NCI-H345 (cell line): ENCODE data around the gene PPARD.
A peak's percentile ranks its signal among the peaks of the same experiment; 100 is the strongest.
"Not testable (repeated sequence)": the region's sequence is repeated elsewhere in the genome, so short reads cannot be mapped to it uniquely, and the experiment has no call there.

Experiments used
- DNase-seq: peaks from one replicate; lab custom pipeline; 2025; lab: John Stamatoyannopoulos, UW

Gene PPARD

GRCh38 chr6:35438378-35439065, 96.2 kb downstream of the PPARD start:
- not testable (repeated sequence) for DNase-seq

DNA sequence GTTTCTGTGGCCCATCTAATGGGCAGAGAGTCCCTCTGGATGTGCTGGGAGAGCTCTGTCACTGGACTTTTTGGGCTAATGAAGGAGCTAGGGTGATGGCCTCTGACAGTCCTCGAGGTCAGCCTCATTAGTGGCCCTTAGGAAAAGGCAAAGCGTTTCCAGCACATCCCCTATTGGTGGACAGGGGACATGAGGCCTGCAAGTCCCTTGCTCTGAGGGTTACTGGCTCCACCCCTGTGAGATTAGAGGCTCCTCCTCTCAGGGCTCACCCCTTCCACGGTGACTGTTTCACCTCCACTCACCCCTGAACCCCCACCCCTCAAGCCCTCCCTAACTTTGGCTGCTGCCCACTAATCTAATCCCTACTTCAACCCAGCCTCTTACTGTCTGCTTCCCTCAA, 97.0 kb downstream of the PPARD start:
- DNase-seq, result no peak

DNA sequence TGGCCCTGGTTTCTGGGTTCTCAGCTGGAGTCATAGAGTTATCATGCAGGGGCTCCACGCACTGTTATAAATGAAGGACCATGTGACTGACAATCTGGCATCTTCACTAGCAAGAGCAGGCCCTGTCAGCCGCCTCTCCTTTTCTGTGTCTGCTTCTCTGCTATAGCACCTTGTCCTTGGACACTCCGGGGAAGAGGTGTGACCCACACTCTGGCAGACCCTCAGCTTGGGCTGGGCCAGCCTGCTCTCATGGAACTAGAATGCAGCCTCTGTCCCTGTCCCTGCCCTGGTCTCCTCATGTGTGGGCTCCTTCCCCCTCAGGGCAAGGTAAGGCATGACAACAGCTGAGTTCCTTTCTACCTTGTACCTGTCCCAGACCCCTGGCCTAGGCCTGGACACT, 98.8 kb downstream of the PPARD start:
- DNase-seq, result no peak

DNA sequence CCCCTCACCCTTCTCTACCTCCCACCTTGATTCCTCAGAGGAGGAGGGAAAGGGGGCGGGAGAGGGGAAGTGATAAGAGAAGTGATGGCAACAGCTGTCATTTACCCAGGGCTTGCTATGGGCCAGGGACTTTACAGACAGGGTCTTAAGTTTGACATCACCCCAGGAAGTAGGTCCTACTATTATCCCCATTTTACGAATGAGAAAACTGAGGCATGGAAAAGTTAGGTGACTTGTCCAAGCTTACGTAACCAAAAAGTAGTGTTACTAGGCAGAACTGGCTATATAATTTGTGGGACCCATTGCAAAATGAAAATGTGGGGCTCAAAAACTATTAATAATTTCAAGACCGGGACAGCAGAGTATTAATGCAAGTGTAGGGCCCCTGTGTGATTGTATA, 99.3 kb downstream of the PPARD start:
- no peak for DNase-seq

- DNase-seq, result no peak
Observed at GRCh38 chr6:35442693-35443092, 100.3 kb downstream of the PPARD start.

GRCh38 chr6:35443341-35444030, 101.1 kb downstream of the PPARD start:
- no peak for DNase-seq

DNA sequence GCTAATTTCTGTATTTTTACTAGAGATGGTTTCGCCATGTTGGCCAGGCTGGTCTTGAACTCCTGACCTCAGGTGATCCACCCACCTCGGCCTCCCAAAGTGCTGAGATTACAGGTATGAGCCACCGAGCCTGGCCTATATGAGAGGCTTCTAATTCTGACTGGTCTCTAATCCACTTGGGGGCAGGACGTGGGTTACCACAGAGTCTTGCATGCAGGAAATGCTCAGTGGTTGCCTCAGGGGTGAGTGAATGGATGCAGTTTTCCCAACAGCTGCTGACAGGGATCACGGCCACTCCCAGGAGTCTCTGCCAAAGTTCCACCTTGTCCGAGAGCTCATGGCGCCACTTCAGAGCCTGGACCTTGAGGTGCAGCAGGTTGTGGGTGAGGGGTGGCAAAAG, 103.3 kb downstream of the PPARD start:
- DNase-seq, result no peak

DNA sequence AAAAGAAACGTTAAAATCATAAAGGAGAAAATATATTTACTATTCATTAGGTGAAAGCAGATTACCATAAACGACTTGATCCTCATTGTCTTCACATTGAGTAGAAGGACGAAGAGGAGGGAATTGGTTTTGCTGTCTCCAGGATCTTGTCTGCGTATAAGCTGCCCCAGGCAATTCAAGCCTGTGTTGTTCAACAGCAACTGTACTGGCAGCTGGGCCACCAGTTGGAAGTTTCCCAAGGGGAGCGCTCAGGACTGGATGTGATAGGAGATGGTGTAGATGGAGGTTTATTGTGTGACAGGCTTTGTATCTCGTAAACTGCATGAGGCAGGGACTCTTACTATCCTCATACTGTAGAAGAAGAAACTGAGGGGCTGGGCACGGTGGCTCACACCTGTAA, 105.8 kb downstream of the PPARD start:
- no peak for DNase-seq

DNA sequence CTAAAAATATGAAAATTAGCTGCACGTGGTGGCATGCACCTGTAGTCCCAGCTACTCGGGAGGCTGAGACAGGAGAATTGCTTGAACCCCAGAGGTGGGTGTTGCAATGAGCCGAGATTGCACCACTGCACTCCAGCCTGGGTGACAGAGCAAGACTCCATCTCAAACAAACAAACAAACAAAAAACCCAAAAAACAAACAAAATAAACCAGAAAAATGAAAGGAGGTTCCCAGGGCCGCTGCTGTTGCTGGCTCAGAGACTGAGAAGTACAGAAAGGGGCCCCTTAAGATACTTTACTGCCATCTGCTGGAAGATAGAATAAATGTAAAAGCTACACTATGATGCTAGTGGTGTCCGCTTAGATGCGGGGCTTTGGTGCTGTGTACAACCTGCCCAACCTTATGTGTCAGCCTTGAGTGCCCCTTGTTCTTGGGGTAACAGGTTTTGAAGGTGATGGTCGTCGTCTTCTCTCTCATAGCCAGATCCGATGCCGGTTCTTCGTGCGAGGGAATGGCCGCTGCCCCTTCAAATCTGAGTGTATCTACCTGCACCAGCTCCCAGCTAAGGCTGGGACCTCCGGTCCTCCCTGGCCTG, 107.0 kb downstream of the PPARD start:
- peak; percentile 78 for DNase-seq

DNA sequence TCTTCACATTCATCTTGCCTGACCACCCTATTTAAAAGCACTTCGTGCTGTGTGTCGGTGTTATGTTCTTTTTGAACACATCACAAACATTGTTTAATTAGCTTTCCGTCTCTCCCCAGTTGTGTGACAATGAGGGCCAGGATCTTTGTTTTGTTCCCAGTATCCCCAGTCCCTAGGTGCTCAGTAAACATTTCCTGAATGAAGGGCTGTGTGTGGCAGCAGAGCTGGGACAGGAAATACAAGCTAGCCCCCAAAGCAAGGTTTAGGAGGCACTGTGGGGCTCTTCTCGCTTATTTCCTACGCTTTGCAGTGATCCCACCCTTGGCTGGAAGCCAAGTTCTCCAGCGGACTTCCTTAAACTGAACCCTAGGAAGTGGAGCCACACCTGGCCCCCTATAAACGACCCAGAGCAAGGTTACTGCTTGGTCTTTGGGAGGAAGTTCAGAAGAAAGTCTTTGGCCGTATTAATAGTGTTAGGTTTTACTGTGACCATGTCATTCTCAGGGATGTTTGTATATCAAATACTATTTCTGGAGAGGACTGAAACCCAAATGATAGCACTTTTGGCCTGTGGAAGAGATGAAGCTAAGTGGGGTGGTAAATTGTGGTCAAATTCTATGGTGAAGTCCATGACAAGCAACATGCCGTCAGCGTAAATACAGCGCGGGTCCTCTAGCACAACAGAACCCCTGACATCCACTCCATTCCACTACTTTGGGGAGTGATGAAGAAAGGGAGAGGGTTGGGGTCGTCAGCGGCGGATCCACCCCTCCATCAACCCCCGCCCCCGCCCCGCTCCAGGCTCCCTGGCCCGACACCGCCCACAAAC, 109.2 kb downstream of the PPARD start:
- no peak for DNase-seq

DNA sequence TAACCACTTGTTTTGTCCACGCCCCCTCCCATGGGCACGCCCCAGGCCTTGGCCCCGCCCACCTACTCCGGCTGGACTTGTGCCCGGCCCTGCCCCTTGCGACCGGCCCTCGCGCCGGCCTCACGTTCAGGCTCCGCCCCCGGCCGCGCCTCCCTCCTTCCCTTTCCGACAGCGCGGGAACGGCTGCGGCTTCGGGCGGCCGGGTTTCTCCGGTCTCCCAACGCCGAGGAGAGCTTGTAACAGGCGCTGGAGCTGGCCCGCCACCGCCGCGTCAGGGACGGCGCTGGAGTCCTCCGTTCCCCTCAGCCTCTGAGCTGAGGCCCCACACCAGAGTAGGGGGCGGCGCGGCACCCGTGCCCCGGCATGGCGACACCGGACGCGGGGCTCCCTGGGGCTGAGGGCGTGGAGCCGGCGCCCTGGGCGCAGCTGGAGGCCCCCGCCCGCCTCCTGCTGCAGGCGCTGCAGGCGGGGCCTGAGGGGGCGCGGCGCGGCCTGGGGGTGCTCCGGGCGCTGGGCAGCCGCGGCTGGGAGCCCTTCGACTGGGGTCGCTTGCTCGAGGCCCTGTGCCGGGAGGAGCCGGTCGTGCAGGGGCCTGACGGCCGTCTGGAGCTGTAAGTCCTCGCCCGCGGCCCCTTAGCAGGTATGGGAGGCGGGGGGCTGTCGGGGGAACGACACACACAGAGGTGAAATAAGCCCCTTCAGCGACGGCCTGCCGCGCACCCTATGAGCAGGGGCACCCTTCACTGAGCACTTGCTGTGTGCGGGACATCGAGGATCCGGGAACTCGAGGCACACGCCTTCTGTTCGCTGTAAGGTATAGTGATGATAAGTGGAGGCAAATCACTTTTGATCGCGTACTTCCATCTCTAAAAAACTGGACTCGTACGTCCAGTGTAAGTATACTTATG, 110.1 kb downstream of the PPARD start, which contains the start of gene FANCE:
FANCE (plus strand) TSS at position 156 of the 908 bp plus-strand sequence; CDS start at position 364, 208 bp downstream.
- peak; percentile 93 for DNase-seq

DNA sequence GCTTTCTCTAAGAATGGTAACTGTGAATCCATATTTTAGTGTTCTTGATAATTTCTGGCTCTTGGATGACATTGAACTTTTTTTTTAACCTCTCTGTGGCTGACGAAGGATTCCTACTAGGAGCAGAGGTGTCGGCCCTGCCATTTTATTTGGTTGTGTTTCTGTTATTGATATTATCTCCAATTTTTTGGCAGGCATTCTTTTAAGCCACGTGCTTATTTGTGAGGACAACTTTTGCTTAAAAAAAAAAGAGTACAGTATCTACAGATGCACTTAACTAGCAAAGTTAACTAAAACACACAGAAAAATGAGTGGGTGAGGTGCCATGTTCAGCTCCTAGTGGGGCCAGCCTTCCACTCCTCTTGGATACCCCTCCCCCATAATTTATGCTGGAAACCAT, 110.9 kb downstream of the PPARD start:
- DNase-seq, result no peak

GRCh38 chr6:35454391-35455110, 112.2 kb downstream of the PPARD start:
- no peak for DNase-seq

DNA sequence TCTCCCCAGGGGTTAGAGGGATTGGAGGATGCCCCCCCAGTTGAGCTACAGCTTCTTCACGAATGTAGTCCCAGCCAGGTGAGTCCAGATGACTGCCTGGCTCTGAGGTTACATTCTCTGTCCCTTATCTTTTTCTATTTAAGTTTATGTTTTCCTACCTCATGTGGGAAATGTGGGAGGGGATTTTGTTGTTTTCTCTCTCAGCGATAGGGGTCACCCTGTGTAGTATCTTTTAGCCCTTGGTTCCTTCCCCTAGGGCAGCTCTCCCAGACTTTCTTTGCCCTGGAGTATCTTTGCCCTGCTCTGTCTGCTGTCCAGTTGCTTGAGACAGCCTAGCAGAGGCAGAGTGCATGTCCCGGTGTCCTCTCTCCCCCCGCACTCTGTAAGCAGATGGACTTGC, 115.5 kb downstream of the PPARD start:
- DNase-seq, result no peak

DNA sequence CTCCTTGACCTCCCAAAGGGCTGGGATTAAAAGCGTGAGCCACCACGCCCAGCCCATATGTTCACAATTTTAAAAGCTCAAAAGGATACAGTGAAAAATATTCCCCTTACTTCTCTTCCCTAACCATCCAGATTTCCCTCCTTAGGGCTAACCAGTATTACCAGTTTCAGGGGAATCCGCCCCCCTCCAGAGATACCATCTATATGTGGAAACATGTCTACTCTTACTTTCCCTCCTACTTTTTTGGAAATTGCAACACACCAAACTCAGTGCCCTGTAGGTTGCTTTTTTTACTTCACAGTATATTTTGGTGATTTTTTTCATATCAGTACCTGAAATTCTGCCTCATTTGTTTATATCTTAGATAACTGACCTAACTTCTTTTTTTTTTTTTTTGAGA, 118.9 kb downstream of the PPARD start:
- no peak for DNase-seq

- no peak for DNase-seq
Observed at GRCh38 chr6:35463292-35463691, 120.9 kb downstream of the PPARD start.

DNA sequence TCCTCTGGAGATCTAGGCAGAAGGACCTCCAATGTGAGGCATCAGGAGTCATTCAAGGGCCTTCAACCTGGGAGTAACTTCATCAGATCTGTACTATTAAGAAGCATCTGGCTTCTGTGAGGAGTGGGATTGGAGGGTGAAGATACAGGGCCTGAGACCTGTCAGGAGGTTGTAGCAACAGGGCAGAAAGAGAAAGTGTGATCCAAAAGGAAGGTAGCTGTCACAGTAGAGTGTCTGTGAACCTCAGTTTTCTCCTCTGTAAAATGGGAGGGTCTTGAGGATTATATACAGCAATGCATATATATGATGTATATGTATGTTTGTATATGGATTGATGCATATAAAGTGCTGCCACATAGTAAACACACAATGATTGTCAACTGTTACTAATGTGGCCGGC, 123.3 kb downstream of the PPARD start:
- DNase-seq, result no peak

DNA sequence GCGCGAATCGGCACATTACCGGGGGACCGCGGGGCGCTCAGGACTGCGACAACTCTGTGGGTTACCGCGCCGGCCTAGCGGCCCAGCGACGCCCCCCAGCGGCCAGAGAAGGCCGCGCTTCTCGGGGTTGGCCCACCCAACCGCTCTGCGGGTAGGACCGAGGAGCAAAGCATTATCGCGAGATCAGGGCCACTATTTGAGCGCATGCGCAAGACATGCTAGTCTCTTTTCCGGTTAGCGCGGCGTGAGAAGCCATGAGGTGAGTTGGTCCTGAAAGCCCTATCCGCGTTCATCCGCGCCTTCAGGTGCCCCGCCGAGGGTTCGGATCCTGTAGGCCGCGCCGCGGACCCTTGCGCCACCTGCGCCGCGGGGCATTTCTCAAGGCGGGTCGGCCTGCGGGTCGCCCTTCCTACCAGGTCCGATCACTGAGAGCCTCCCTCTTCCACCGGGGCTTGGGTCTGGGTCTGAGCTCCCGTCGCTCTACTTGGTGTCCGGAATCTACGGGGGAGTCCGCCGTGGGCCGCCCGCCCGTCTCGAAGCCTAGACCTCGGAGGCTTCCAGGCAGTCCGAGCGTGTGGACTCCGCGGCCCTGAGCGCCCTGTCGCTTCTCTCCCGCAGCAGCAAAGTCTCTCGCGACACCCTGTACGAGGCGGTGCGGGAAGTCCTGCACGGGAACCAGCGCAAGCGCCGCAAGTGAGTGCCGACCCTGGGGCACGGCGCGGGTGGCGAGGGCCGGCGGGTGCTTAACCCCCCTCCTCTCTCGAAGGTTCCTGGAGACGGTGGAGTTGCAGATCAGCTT, 126.0 kb downstream of the PPARD start, which contains the start of gene RPL10A:
RPL10A (plus strand) TSS at position 221 of the 799 bp plus-strand sequence; CDS start at position 255, 34 bp downstream.
- DNase-seq, result peak; percentile 91

GRCh38 chr6:35468980-35469750, 126.8 kb downstream of the PPARD start:
- no peak for DNase-seq
